MCF 10A (cell line): ENCODE data around the gene KRT40. TPM values are rescaled to one million over a fixed set of nuclear protein-coding genes. Genes with fewer than 3 reads are reported as not detected.
A peak's percentile ranks its signal among the peaks of the same experiment; 100 is the strongest.

ENCODE experiments used
- BruUV-seq: library from RNA; stranded (reverse); fragments of 400-500 nt; replicated peaks from 2 replicates; lab custom pipeline; 2021; lab: Mats Ljungman, UMichigan
- CTCF ChIA-PET: fragments of 300-600 bp; sonication (Branson Sonifier 250); formaldehyde crosslinking; extraction: SDS; loops from one replicate; lab custom pipeline; 2021; ENCODE audit warnings: antibody characterized with exemption, inconsistent platforms; lab: Yijun Ruan, JAX
- POLR2A ChIA-PET: fragments of 300-600, 350-650 bp; sonication (Branson Sonifier 250); formaldehyde crosslinking; extraction: SDS; loops from one replicate; lab custom pipeline; 2020; ENCODE audit warnings: antibody characterized with exemption, inconsistent platforms; lab: Yijun Ruan, JAX
- DNase-seq: peaks from one replicate; pipeline ENCODE4 v3.0.0-alpha.2; 2018; ENCODE audit not compliant: unreplicated experiment
- H3K27ac Mint-ChIP-seq: one replicate; pipeline ENCODE4 v1.8.0; 2022; ENCODE audit warnings: mild to moderate bottlenecking, low read depth, mixed read lengths; ENCODE audit not compliant: unreplicated experiment
- H3K27me3 Mint-ChIP-seq: one replicate; pipeline ENCODE4 v1.8.0; 2022; ENCODE audit warnings: mixed read lengths; ENCODE audit not compliant: insufficient read depth, unreplicated experiment
- H3K36me3 Mint-ChIP-seq: one replicate; pipeline ENCODE4 v1.8.0; 2022; ENCODE audit warnings: mild to moderate bottlenecking, moderate library complexity, mixed read lengths; ENCODE audit not compliant: insufficient read depth, unreplicated experiment
- H3K4me1 Mint-ChIP-seq: one replicate; pipeline ENCODE4 v1.8.0; 2022; ENCODE audit warnings: mixed read lengths; ENCODE audit not compliant: insufficient read depth, unreplicated experiment
- H3K4me3 Mint-ChIP-seq: one replicate; pipeline ENCODE4 v1.8.0; 2022; ENCODE audit warnings: mild to moderate bottlenecking, moderate library complexity, mixed read lengths; ENCODE audit not compliant: unreplicated experiment
- H3K9me3 Mint-ChIP-seq: one replicate; pipeline ENCODE4 v1.8.0; 2022; ENCODE audit warnings: mixed read lengths; ENCODE audit not compliant: unreplicated experiment
- intact Hi-C: fragments of 100-400 bp; cut with micrococcal nuclease; formaldehyde crosslinking; loops from 2 replicates; pipeline ENCODE4 v1.14.1; 2022
- total RNA-seq: library from RNA; stranded (reverse); gene quantifications from 2 replicates; pipeline ENCODE4 v1.2.3, GENCODE V29; 2022
- TF ChIP-seq, protein P1 (sequence below): fragments of 200-600 bp; IDR thresholded peaks from one replicate; pipeline ENCODE4 v1.8.0; 2022; ENCODE audit warnings: antibody characterized with exemption, mild to moderate bottlenecking; ENCODE audit not compliant: unreplicated experiment

Gene KRT40
- total RNA-seq, 1 experiment from 2014 or later, result not detected

GRCh38 chr17:40958086-40958953 is 25.8 kb downstream of the KRT40 start:
- peaks cover 27% of the 10 kb centered on the region for H3K4me1 Mint-ChIP-seq
- intact Hi-C loops, result no loop called here
- no peak overlapping the region for H3K27ac Mint-ChIP-seq

GRCh38 chr17:40956401-40957254 is 27.5 kb downstream of the KRT40 start:
- Mint-ChIP-seq H3K27ac (no peak overlapping the region), H3K9me3 (no peaks in the 10 kb centered on the region), H3K4me1 (peaks cover 37% of the 10 kb centered on the region), H3K27me3 (no peaks in the 10 kb centered on the region), H3K4me3 (no peak overlapping the region), H3K36me3 (no peaks in the 10 kb centered on the region)
- ChIA-PET CTCF (interaction anchor here (0.8 to 1.2 kb wide), 3 partner anchors 85 to 592 kb away, joined by 3 to 4 read pairs (median 3); no protein-coding TSS in a partner anchor), POLR2A (interaction anchor here (0.8 to 1.4 kb wide), 6 partner anchors 39 to 733 kb away, joined by 3 to 9 read pairs (median 4); no protein-coding TSS in a partner anchor)
- TF ChIP-seq, protein P1, sequence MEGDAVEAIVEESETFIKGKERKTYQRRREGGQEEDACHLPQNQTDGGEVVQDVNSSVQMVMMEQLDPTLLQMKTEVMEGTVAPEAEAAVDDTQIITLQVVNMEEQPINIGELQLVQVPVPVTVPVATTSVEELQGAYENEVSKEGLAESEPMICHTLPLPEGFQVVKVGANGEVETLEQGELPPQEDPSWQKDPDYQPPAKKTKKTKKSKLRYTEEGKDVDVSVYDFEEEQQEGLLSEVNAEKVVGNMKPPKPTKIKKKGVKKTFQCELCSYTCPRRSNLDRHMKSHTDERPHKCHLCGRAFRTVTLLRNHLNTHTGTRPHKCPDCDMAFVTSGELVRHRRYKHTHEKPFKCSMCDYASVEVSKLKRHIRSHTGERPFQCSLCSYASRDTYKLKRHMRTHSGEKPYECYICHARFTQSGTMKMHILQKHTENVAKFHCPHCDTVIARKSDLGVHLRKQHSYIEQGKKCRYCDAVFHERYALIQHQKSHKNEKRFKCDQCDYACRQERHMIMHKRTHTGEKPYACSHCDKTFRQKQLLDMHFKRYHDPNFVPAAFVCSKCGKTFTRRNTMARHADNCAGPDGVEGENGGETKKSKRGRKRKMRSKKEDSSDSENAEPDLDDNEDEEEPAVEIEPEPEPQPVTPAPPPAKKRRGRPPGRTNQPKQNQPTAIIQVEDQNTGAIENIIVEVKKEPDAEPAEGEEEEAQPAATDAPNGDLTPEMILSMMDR, result no peak
- intact Hi-C loops, result no loop called here
- no TSS peak for BruUV-seq
- peak; percentile 76 for DNase-seq

More at GRCh38 chr17:40958086-40958953, 25.8 kb downstream of the KRT40 start:
- Mint-ChIP-seq H3K9me3 (no peaks in the 10 kb centered on the region), H3K4me3 (no peak overlapping the region), H3K36me3 (no peaks in the 10 kb centered on the region), H3K27me3 (no peaks in the 10 kb centered on the region)
- no TSS peak for BruUV-seq
- ChIA-PET CTCF (interaction anchor here (0.9 to 1.7 kb wide), 3 partner anchors 48 to 705 kb away, joined by 3 to 5 read pairs (median 3); no protein-coding TSS in a partner anchor), POLR2A (interaction anchor here (1.4 kb wide), 1 partner anchor 48 kb away, joined by 9 read pairs; no protein-coding TSS in a partner anchor)
- DNase-seq, result no peak
- TF ChIP-seq, protein P1, result no peak

GRCh38 chr17:40953881-40954280 is 30.2 kb downstream of the KRT40 start:
- DNase-seq, result peak; percentile 84
- TF ChIP-seq, protein P1, result no peak
- CTCF ChIA-PET, result interaction anchor here (0.6 to 1.8 kb wide), 3 partner anchors 9 to 44 kb away, joined by 3 to 6 read pairs (median 3); no protein-coding TSS in a partner anchor
- no peak overlapping the region for H3K4me3 Mint-ChIP-seq
- intact Hi-C loops, result no loop called here
- H3K9me3 Mint-ChIP-seq, result no peaks in the 10 kb centered on the region
- BruUV-seq, result no TSS peak
- no peak overlapping the region for H3K27ac Mint-ChIP-seq
- peaks cover 31% of the 10 kb centered on the region for H3K4me1 Mint-ChIP-seq
- peaks cover 7% of the 10 kb centered on the region for H3K36me3 Mint-ChIP-seq
- POLR2A ChIA-PET, result interaction anchor here (0.9 to 2.6 kb wide), 4 partner anchors 21 to 565 kb away, joined by 3 to 9 read pairs (median 4); partner anchors contain the start of gene KRT15
- peaks cover 10% of the 10 kb centered on the region for H3K27me3 Mint-ChIP-seq
